Measurements from ENCODE around the gene AFAP1. TPM values are rescaled to one million over a fixed set of nuclear protein-coding genes. Genes with fewer than 3 reads are reported as not detected.

The AFAP1 gene
- total and polyA plus RNA-seq, 2 of the 8 experiments (the other 6 are each of a cell fraction or from before 2014, with no cell fraction given): 3.6 to 18.2 TPM

DNA sequence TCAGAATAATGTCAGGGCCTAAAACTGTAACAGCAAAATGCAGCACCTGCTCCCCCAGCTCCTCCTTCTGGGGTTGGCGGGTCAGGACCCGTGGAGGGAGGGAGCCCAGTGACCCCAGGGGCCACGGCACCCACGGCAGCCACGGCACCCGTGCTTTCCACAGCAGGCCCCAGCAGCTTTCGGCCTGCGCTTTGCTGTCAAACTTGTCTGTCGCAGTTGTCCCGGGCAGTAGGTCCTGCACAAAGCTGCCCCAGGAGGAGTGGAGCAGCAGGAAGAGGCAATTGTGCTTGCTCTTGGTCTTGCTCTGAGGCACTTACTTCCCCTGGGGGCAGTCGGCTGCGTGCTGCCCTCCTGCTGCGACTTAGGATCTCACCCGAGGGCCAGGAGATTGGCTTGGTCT is 183.6 kb downstream of the AFAP1 start:
- no peak overlapping the region for H3K4me2 ChIP-seq (ENCODE audit: insufficient read depth in 1 of 2, low read depth in 2 of 2, low read length in 2 of 2)
- H4K8ac ChIP-seq (ENCODE audit: extremely low read depth, insufficient read depth, low read length): no peak overlapping the region
- no peaks in the 10 kb centered on the region for H3K27me3 ChIP-seq (replicated peaks in 1 of 4; ENCODE audit: control insufficient read depth in 3 of 4, extremely low read depth in 1 of 4, insufficient read depth in 3 of 4, low read length in 3 of 4)
- 92% methylated on average over 6 of the region's 14 CpGs; no CpG with 5 or more reads in 1 of the 2 experiments for WGBS, 2 experiments (ENCODE audit: extremely low coverage in 1 of 2, insufficient coverage in 1 of 2, insufficient read length in 1 of 2, insufficient replicate concordance in 2 of 2, low coverage in 1 of 2, low lambda C conversion rate in 2 of 2, missing lambda C conversion rate in 1 of 2)
- TF ChIP-seq POU5F1 (IDR thresholded peaks at IDR 0.05; ENCODE audit: low read depth, low read length): no peak
- no peak for TF ChIP-seq SRF (IDR thresholded peaks at IDR 0.05; ENCODE audit: low read depth, low read length)
- TF ChIP-seq JUND (IDR thresholded peaks at IDR 0.05; ENCODE audit: low read length): no peak
- TF ChIP-seq CHD2 (IDR thresholded peaks at IDR 0.05; ENCODE audit: low read length): no peak
- no peak for TF ChIP-seq RFX5 (IDR thresholded peaks at IDR 0.05; ENCODE audit: borderline replicate concordance, low read depth, low read length)
- TF ChIP-seq SAP30 (IDR thresholded peaks at IDR 0.05; ENCODE audit: insufficient read depth, insufficient replicate concordance, low read length): no peak
- TF ChIP-seq ATF2 (IDR thresholded peaks at IDR 0.05; ENCODE audit: low read length): no peak
- TF ChIP-seq KDM5A (IDR thresholded peaks at IDR 0.05; ENCODE audit: low read length): no peak
- H2AK5ac ChIP-seq (ENCODE audit: low read depth, low read length): no peak overlapping the region
- H2BK5ac ChIP-seq (ENCODE audit: low read depth, low read length): no peak overlapping the region
- H3K18ac ChIP-seq (ENCODE audit: extremely low read depth, low read length): no peak overlapping the region
- POLR2A ChIA-PET (ENCODE audit: partially characterized antibody): no interaction called here
- no peak for FAIRE-seq
- no peaks in the 10 kb centered on the region for H3K79me2 ChIP-seq (ENCODE audit: control insufficient read depth in 1 of 2, insufficient read depth in 2 of 2, low read length in 2 of 2)
- no peak overlapping the region for H3K56ac ChIP-seq (replicated peaks; ENCODE audit: insufficient read length, low read depth, low read length)
- no peak overlapping the region for H3K9ac ChIP-seq (replicated peaks in 1 of 4; ENCODE audit: extremely low read depth in 1 of 4, low read depth in 3 of 4, low read length in 3 of 4)
- no peak overlapping the region for H4K5ac ChIP-seq (ENCODE audit: insufficient read length, low read depth, low read length)
- no peak overlapping the region for H4K91ac ChIP-seq (replicated peaks; ENCODE audit: insufficient read length, low read length)
- no peak overlapping the region for H2BK20ac ChIP-seq (ENCODE audit: low read length)
- H2AFZ ChIP-seq (ENCODE audit: low read length): no peak overlapping the region
- no peak overlapping the region for H3K23ac ChIP-seq (ENCODE audit: insufficient read length)
- H3K27ac ChIP-seq (ENCODE audit: low read depth, low read length): no peak overlapping the region
- H3K14ac ChIP-seq (ENCODE audit: insufficient read length): no peak overlapping the region
- no peaks in the 10 kb centered on the region for H3K23me2 ChIP-seq (ENCODE audit: low read depth, low read length)
- no peak overlapping the region for H3K4ac ChIP-seq (replicated peaks; ENCODE audit: insufficient read length, low read depth, low read length)
- peaks cover 0 to 3% of the 10 kb centered on the region in 2 experiments for H4K20me1 ChIP-seq (replicated peaks in 1 of 2; ENCODE audit: control insufficient read depth in 1 of 2, insufficient read depth in 2 of 2, low read length in 2 of 2)
- no peaks in the 10 kb centered on the region for H3K9me3 ChIP-seq (ENCODE audit: insufficient read depth in 2 of 2, low read depth in 1 of 2, low read length in 1 of 2)
- H2BK120ac ChIP-seq (replicated peaks; ENCODE audit: low read depth, low read length): no peak overlapping the region
- no peak overlapping the region for H3K4me3 ChIP-seq (ENCODE audit: extremely low read depth in 1 of 4, insufficient read depth in 2 of 4, low read depth in 3 of 4, low read length in 4 of 4)
- no peaks in the 10 kb centered on the region for H3K4me1 ChIP-seq (replicated peaks in 1 of 4; ENCODE audit: control insufficient read depth in 3 of 4, insufficient read depth in 4 of 4, low read length in 3 of 4)
- H2BK12ac ChIP-seq (ENCODE audit: low read depth, low read length): no peak overlapping the region
- no peak for DNase-seq (ENCODE audit: low read depth in 1 of 2, low spot score in 2 of 2)
- CTCF ChIA-PET (ENCODE audit: partially characterized antibody): interaction anchor here (1.0 to 1.2 kb wide), 2 partner anchors 46 to 251 kb away, joined by 3 to 5 read pairs; no protein-coding TSS in a partner anchor
- H3K79me1 ChIP-seq (ENCODE audit: low read depth, low read length): no peaks in the 10 kb centered on the region
- no peaks in the 10 kb centered on the region for H3K36me3 ChIP-seq (ENCODE audit: control insufficient read depth in 2 of 4, insufficient read depth in 4 of 4, low read length in 3 of 4)
- H2BK15ac ChIP-seq (ENCODE audit: low read length): no peak overlapping the region

Measured in H1 (cell line).